Loucy (cell line): Measurements from ENCODE around the gene PPME1.

Experiments used
- CTCF ChIP-seq: fragments of 200-600 bp; sonication (generic); conservative IDR thresholded peaks from 2 replicates; pipeline ENCODE4 v1.5.1; 2014; ENCODE audit warnings: mild to moderate bottlenecking, antibody characterized with exemption, low read length
- EZH2phosphoT487 ChIP-seq: fragments of 200-600 bp; IDR thresholded peaks from 2 replicates; pipeline ENCODE4 v1.6.1; 2018; ENCODE audit warnings: antibody characterized with exemption, mild to moderate bottlenecking, moderate library complexity, borderline replicate concordance

GRCh38 chr11:74276581-74276980 lies 105.5 kb downstream of the PPME1 start:
- TF ChIP-seq CTCF (no peak), EZH2phosphoT487 (no peak)
